GM23338 (cell line): Measurements from ENCODE around the gene ADGRD1.

Experiments
- CTCF ChIP-seq, 2 experiments: fragments of 200-600 bp in 1 of 2; sonication (generic) in 1 of 2; conservative IDR thresholded peaks; 2 replicates each; pipeline versions ENCODE4 v1.5.1 to v1.6.1; 2016 to 2017; ENCODE audit warnings: antibody characterized with exemption in 2 of 2, low read depth in 2 of 2, mild to moderate bottlenecking in 2 of 2, moderate library complexity in 1 of 2
- EZH2 ChIP-seq: fragments of 200-600 bp; sonication (generic); IDR thresholded peaks from one replicate; pipeline ENCODE4 v1.8.0; 2017; ENCODE audit warnings: antibody characterized with exemption, mild to moderate bottlenecking, low read depth; ENCODE audit not compliant: unreplicated experiment

- TF ChIP-seq EZH2 (no peak), CTCF (conservative IDR thresholded peaks at IDR 0.05; ENCODE audit: low read depth in 2 of 2) (no peak)
Measured at GRCh38 chr12:130981074-130981742, 27.5 kb downstream of the ADGRD1 start.
